H1 (cell line): ENCODE measurements around the gene MGST3. TPM values are rescaled to one million over a fixed set of nuclear protein-coding genes. Genes with fewer than 3 reads are reported as not detected.

Source experiments
- CEBPB ChIP-seq: IDR thresholded peaks from 2 replicates; pipeline ENCODE4 v1.6.1; 2012; ENCODE audit warnings: low read depth, low read length
- KDM5A ChIP-seq: fragments of 200-600 bp; IDR thresholded peaks from 2 replicates; pipeline ENCODE4 v1.7.1; 2012; ENCODE audit warnings: mild to moderate bottlenecking, low read length, inconsistent platforms, mixed read lengths
- NANOG ChIP-seq: IDR thresholded peaks from 2 replicates; pipeline ENCODE4 v1.6.1; 2011; ENCODE audit warnings: low read length, low read depth, mild to moderate bottlenecking, inconsistent platforms; ENCODE audit not compliant: insufficient read depth, poor library complexity, severe bottlenecking
- polyA plus RNA-seq, 7 experiments: library from polyadenylated mRNA; depleted of rRNA in 3 of 7; stranded (reverse) in 5 of 7; unstranded in 2 of 7; fragments of >200 nt in 5 of 7; fragments of 200-250 nt in 2 of 7; gene quantifications; 1 replicate in 5 of 7; 2 replicates in 1 of 7; 4 replicates in 1 of 7; pipeline versions ENCODE4 v1.2.1 to v1.2.3, GENCODE V29; 2011 to 2013; ENCODE audit warnings: missing spikeins in 2 of 7, mixed read lengths in 2 of 7
- total RNA-seq: library from RNA; stranded (reverse); fragmentation: NEBNext Ultra II Directional; extraction: Animal tissue kit (Norgen Biotek cat#: 25700); gene quantifications from 2 replicates; pipeline ENCODE4 v1.2.1, GENCODE V29; 2021

MGST3 gene
- total and polyA plus RNA-seq, 2 of the 8 experiments (the other 6 are each of a cell fraction or from before 2014, with no cell fraction given), result 124 to 257 TPM

DNA sequence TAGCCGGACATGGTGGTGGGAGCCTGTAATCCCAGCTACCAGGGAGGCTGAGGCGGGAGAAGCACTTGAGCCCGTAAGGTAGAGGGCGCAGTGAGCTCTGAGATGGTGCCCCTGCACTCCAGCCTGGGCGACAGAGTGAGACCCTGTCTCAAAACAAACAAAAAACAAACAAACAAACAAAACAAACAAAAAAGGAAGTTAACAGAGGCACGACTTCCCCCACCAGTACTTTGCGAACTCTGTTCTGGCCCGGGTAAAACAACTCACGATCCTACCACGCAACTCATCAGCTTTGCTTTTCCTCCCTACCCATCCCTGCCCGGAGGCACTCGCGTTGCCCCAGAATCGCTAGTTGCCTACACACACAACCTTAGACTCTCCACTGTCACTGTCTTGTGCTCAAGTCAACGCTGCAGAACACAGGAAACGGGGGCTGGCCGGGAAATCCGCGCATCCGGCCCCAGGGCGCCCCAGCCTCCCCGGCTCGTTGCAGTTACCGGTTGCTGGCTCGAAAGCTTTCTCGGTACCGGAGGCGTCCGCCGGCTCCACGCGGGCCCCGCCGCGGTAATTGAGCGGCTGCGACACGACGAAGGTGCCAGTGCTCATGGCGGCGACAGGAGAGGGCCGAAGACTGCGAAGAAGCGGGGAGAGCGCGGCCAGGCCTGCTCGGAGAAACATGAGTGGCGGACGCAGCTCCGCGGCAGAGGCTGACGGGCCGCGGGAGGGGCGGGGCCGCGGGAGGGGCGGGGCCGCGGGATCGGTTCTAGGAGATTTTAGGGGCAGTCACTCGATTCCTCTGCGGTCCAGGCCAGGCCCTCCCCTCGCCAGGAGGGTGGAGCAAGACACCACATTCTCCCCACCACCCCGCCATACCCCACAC, 67.1 kb downstream of the MGST3 start, which contains the start of gene ALDH9A1 (continued):
- TF ChIP-seq KDM5A, result 0 out of 2 replicates have a peak, but pooled peaks have one; percentile 31
- no peak for TF ChIP-seq NANOG
- no peak for TF ChIP-seq CEBPB
